ENCODE data around the gene RGL4. TPM values are rescaled to one million over a fixed set of nuclear protein-coding genes. Genes with fewer than 3 reads are reported as not detected.

Gene RGL4
- total and polyA plus RNA-seq, 2 of the 13 experiments (the other 11 are each of a cell fraction or from before 2014, with no cell fraction given), result not detected

DNA sequence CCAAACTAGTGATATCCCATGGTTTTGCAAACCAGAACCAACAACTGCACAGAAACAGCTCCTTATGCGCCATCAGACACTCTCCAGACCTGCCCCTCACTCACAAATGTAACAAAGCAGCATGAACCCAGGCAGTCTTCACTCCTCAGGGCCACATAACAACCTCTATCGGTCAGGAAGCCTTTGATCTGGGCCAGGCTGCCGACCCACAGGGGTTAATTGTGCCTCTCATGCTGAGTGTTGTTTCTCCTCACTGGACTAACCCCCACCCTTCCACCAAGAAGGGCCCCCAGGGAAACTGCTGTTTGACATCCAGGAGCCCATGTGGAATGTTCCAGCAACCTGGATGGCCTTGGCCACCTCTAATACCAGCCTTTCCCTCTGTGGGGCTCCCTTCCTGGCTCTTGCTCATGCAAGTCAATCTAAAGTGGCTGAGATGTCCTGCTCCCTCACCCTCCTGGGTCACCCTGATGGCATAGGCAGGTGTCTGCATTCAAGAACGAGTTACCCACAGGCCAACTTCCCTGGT, 7.9 kb upstream of the RGL4 start:
- Histone ChIP-seq H4K20me1 (ENCODE audit: insufficient read depth, low read length) (no peaks in the 10 kb centered on the region), H3K9me3 (ENCODE audit: low read length) (no peaks in the 10 kb centered on the region), H2AFZ (ENCODE audit: low read length) (no peak overlapping the region), H3K79me2 (ENCODE audit: insufficient read depth, low read length) (no peaks in the 10 kb centered on the region), H3K36me3 (replicated peaks in 1 of 2; ENCODE audit: control insufficient read depth in 1 of 2, insufficient read depth in 2 of 2, low read length in 2 of 2) (peaks cover 2 to 15% of the 10 kb centered on the region in 2 experiments; a peak in 3 of 5 replicates), H3K27ac (ENCODE audit: extremely low read length, insufficient read depth, low read length) (no peak overlapping the region), H3K9ac (ENCODE audit: insufficient read depth, low read depth, low read length) (no peak overlapping the region), H3K27me3 (ENCODE audit: control insufficient read depth in 1 of 2, insufficient read depth in 2 of 2, low read length in 2 of 2) (no peaks in the 10 kb centered on the region), H3K4me2 (ENCODE audit: low read depth, low read length) (no peak overlapping the region), H3K4me3 (replicated peaks in 1 of 3; ENCODE audit: insufficient read depth in 1 of 3, low read depth in 2 of 3, low read length in 3 of 3) (no peak overlapping the region), H3K4me1 (ENCODE audit: insufficient read depth, low read length) (peaks cover 27% of the 10 kb centered on the region)
- no TSS peak for BruUV-seq (replicated peaks)
- TF ChIP-seq, protein P1, sequence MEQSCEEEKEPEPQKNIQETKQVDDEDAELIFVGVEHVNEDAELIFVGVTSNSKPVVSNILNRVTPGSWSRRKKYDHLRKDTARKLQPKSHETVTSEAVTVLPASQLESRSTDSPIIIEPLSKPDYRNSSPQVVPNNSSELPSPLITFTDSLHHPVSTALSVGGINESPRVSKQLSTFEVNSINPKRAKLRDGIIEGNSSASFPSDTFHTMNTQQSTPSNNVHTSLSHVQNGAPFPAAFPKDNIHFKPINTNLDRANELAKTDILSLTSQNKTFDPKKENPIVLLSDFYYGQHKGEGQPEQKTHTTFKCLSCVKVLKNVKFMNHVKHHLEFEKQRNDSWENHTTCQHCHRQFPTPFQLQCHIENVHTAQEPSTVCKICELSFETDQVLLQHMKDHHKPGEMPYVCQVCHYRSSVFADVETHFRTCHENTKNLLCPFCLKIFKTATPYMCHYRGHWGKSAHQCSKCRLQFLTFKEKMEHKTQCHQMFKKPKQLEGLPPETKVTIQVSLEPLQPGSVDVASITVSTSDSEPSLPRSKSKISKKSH (CRISPR knock-in tag; IDR thresholded peaks at IDR 0.05; ENCODE audit: borderline replicate concordance), result no peak
- TF ChIP-seq, protein P2, sequence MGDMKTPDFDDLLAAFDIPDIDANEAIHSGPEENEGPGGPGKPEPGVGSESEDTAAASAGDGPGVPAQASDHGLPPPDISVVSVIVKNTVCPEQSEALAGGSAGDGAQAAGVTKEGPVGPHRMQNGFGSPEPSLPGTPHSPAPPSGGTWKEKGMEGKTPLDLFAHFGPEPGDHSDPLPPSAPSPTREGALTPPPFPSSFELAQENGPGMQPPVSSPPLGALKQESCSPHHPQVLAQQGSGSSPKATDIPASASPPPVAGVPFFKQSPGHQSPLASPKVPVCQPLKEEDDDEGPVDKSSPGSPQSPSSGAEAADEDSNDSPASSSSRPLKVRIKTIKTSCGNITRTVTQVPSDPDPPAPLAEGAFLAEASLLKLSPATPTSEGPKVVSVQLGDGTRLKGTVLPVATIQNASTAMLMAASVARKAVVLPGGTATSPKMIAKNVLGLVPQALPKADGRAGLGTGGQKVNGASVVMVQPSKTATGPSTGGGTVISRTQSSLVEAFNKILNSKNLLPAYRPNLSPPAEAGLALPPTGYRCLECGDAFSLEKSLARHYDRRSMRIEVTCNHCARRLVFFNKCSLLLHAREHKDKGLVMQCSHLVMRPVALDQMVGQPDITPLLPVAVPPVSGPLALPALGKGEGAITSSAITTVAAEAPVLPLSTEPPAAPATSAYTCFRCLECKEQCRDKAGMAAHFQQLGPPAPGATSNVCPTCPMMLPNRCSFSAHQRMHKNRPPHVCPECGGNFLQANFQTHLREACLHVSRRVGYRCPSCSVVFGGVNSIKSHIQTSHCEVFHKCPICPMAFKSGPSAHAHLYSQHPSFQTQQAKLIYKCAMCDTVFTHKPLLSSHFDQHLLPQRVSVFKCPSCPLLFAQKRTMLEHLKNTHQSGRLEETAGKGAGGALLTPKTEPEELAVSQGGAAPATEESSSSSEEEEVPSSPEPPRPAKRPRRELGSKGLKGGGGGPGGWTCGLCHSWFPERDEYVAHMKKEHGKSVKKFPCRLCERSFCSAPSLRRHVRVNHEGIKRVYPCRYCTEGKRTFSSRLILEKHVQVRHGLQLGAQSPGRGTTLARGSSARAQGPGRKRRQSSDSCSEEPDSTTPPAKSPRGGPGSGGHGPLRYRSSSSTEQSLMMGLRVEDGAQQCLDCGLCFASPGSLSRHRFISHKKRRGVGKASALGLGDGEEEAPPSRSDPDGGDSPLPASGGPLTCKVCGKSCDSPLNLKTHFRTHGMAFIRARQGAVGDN (CRISPR knock-in tag; IDR thresholded peaks at IDR 0.05), result peak; percentile 20; the same call in 1 of the 2 replicates
- CTCF ChIA-PET (ENCODE audit: low intra/inter-chr PET ratio, low total read pairs), result no interaction called here
- in situ Hi-C loops (cut with HindIII; ENCODE audit: extremely low pct_ligation_motif_present, low pct_unique_long_range_greater_than_20kb), result no loop called here
- intact Hi-C loops (cut with micrococcal nuclease; ENCODE audit: unreplicated experiment), result no loop called here
- POLR2A ChIA-PET, result no interaction called here
- whole genome bisulfite sequencing (ENCODE audit: low lambda C conversion rate), result 100% methylated on average over 3 of the region's 4 CpGs
- FAIRE-seq, result no peak
- ATAC-seq, result no peak
- DNase-seq (ENCODE audit: low spot score), result no peak
